NT2/D1 (cell line): ENCODE data around the gene RAPGEF4.

ENCODE experiments used
- SUZ12 ChIP-seq: IDR thresholded peaks from 2 replicates; pipeline ENCODE4 v1.6.1; 2011; ENCODE audit not compliant: insufficient read length, insufficient read depth; ENCODE audit errors: extremely low read depth
- YY1 ChIP-seq: IDR thresholded peaks from 2 replicates; pipeline ENCODE4 v1.6.1; 2011; ENCODE audit not compliant: insufficient read length, insufficient read depth
- ZNF274 ChIP-seq: IDR thresholded peaks from 2 replicates; pipeline ENCODE4 v1.6.1; 2011; ENCODE audit warnings: mild to moderate bottlenecking, low read depth, low read length

- TF ChIP-seq ZNF274 (no peak), YY1 (no peak), SUZ12 (no peak)
Measured at GRCh38 chr2:172763079-172763478, 27.4 kb downstream of the RAPGEF4 start.
